Fibroblast of lung (primary cell): ENCODE results near the gene ANO10. TPM values are rescaled to one million over a fixed set of nuclear protein-coding genes. Genes with fewer than 3 reads are reported as not detected.

Source experiments
- DNase-seq, 2 donors: peaks; one replicate each; pipeline versions ENCODE4 v3.0.0 to v3.0.0-alpha.2; 2010; ENCODE audit warnings: low read depth in 2 of 2
- H2AFZ ChIP-seq: 2 replicates; pipeline ENCODE4 v1.5.1; 2012; ENCODE audit warnings: low read length, control low read depth, inconsistent platforms
- H3K27ac ChIP-seq: 2 replicates; pipeline ENCODE4 v1.5.1; 2011; ENCODE audit warnings: low read length, control low read depth; ENCODE audit not compliant: insufficient read depth
- H3K27me3 ChIP-seq: 2 replicates; pipeline ENCODE4 v1.5.1; 2011; ENCODE audit warnings: mild to moderate bottlenecking, low read length; ENCODE audit not compliant: control insufficient read depth, insufficient read depth
- H3K36me3 ChIP-seq: 2 replicates; pipeline ENCODE4 v1.5.1; 2011; ENCODE audit warnings: low read length; ENCODE audit not compliant: control insufficient read depth, insufficient read depth
- H3K4me1 ChIP-seq: 2 replicates; pipeline ENCODE4 v1.5.1; 2011; ENCODE audit warnings: low read length; ENCODE audit not compliant: control insufficient read depth, insufficient read depth; ENCODE audit errors: extremely low read depth
- H3K4me2 ChIP-seq: 2 replicates; pipeline ENCODE4 v1.5.1; 2011; ENCODE audit warnings: low read length, control low read depth; ENCODE audit not compliant: insufficient read depth; ENCODE audit errors: extremely low read depth
- H3K4me3 ChIP-seq, 4 experiments: fragments of 200-600 bp in 1 of 4; sonication (generic) in 1 of 4; replicated peaks in 1 of 4; 2 replicates each; pipeline ENCODE4 v1.5.1; 2011 to 2016; ENCODE audit warnings: low read length in 4 of 4, low read depth in 3 of 4, mild to moderate bottlenecking in 3 of 4, control low read depth in 2 of 4, inconsistent platforms in 1 of 4, mixed read lengths in 1 of 4; ENCODE audit not compliant: insufficient read depth in 1 of 4; ENCODE audit errors: control extremely low read depth in 1 of 4
- H3K79me2 ChIP-seq: 2 replicates; pipeline ENCODE4 v1.5.1; 2012; ENCODE audit warnings: mild to moderate bottlenecking, low read length, inconsistent platforms; ENCODE audit not compliant: control insufficient read depth, insufficient read depth
- H3K9ac ChIP-seq: 2 replicates; pipeline ENCODE4 v1.5.1; 2011; ENCODE audit warnings: mild to moderate bottlenecking, low read length, control low read depth; ENCODE audit not compliant: insufficient read depth
- H3K9me3 ChIP-seq: 2 replicates; pipeline ENCODE4 v1.5.1; 2012; ENCODE audit warnings: low read depth, low read length; ENCODE audit not compliant: control insufficient read depth, insufficient read depth
- H4K20me1 ChIP-seq: 2 replicates; pipeline ENCODE4 v1.5.1; 2011; ENCODE audit warnings: low read length; ENCODE audit not compliant: control insufficient read depth, insufficient read depth; ENCODE audit errors: extremely low read depth
- EZH2 ChIP-seq: IDR thresholded peaks from 2 replicates; pipeline ENCODE4 v1.5.1; 2012; ENCODE audit warnings: low read length, control low read depth, mild to moderate bottlenecking; ENCODE audit errors: missing control alignments
- polyA plus RNA-seq, 2 donors: library from polyadenylated mRNA; depleted of rRNA in 1 of 2; stranded (reverse) in 1 of 2; unstranded in 1 of 2; fragments of >200 nt; gene quantifications; 2 replicates each; pipeline ENCODE4 v1.2.1, GENCODE V29; 2011 to 2012; ENCODE audit warnings: missing spikeins in 1 of 2
- total RNA-seq: library from RNA; depleted of rRNA; stranded (reverse); fragments of >200 nt; gene quantifications from 2 replicates; pipeline ENCODE4 v1.2.1, GENCODE V29; 2014
- TF ChIP-seq, protein P1 (sequence below), 2 donors: IDR thresholded peaks in 1 of 2; conservative IDR thresholded peaks in 1 of 2; 1 replicate in 1 of 2; 2 replicates in 1 of 2; pipeline ENCODE4 v1.5.1; 2011 to 2012; ENCODE audit warnings: low read length in 2 of 2, control low read depth in 1 of 2, inconsistent platforms in 1 of 2, low read depth in 1 of 2, mild to moderate bottlenecking in 1 of 2

The ANO10 gene
- total and polyA plus RNA-seq, 2 donors (not counting 1 experiment from before 2014, with no cell fraction given) = 103 to 138 TPM

DNA sequence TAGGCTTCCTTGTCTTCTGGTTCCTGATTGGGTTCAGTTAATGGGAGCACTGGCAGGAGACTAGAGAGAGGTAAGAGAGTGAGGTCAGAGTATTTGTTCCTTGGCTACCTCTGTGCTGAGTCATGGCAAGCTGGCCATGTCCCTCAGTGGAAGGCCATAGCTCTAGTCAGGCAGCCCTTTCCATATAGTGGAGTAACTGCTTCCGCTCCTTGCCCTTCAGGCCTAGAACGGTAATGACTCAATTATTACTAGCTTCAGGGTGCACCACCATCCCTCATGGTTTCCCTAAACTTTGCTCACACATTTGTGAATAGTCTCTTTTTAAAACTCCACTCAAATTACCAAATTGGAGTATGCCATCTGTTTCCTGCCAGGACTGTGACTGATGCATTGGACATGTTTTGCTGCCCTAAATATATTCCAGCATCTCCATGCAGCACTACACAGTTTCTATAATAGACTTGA is 10.5 kb upstream of the ANO10 start:
- Histone ChIP-seq H3K79me2 (no peaks in the 10 kb centered on the region), H4K20me1 (no peaks in the 10 kb centered on the region), H3K27me3 (no peaks in the 10 kb centered on the region), H2AFZ (no peak overlapping the region), H3K9me3 (no peaks in the 10 kb centered on the region), H3K27ac (no peak overlapping the region), H3K36me3 (no peaks in the 10 kb centered on the region), H3K4me3 (no peak overlapping the region), H3K4me1 (peaks cover 7% of the 10 kb centered on the region), H3K4me2 (no peak overlapping the region), H3K9ac (no peak overlapping the region)
- no peak for TF ChIP-seq EZH2
- TF ChIP-seq, protein P1, sequence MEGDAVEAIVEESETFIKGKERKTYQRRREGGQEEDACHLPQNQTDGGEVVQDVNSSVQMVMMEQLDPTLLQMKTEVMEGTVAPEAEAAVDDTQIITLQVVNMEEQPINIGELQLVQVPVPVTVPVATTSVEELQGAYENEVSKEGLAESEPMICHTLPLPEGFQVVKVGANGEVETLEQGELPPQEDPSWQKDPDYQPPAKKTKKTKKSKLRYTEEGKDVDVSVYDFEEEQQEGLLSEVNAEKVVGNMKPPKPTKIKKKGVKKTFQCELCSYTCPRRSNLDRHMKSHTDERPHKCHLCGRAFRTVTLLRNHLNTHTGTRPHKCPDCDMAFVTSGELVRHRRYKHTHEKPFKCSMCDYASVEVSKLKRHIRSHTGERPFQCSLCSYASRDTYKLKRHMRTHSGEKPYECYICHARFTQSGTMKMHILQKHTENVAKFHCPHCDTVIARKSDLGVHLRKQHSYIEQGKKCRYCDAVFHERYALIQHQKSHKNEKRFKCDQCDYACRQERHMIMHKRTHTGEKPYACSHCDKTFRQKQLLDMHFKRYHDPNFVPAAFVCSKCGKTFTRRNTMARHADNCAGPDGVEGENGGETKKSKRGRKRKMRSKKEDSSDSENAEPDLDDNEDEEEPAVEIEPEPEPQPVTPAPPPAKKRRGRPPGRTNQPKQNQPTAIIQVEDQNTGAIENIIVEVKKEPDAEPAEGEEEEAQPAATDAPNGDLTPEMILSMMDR (conservative IDR thresholded peaks at IDR 0.05 in 1 of 2, IDR thresholded peaks at IDR 0.05 in 1 of 2; ENCODE audit: low read depth in 1 of 2, low read length in 2 of 2) = peak in 1 of 2 donors; percentile 28
- DNase-seq = peak; percentile 74 to 93

DNA sequence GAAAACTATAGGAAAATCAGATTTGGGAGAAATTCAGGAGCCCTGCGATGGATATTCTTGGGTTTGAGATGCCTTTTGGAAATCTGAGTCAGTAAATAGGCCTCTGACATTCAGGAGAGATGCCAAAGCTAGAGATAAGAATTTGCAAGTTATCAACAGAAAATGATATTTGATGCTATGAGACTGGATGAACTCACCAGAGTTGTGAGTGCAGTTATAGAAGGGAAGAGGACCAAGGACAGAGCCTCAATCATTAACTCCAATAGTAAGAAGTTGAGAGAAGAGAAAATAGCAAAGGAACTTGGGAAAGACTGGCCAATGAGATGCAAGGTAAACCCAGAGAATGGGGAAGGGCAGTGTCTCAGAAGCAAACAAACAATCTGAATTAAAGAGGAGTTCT is 7.9 kb upstream of the ANO10 start:
- H3K4me3 ChIP-seq = no peak overlapping the region
- H3K27me3 ChIP-seq = no peaks in the 10 kb centered on the region
- H3K9me3 ChIP-seq = no peaks in the 10 kb centered on the region
- no peak for TF ChIP-seq EZH2
- TF ChIP-seq, protein P1 (conservative IDR thresholded peaks at IDR 0.05 in 1 of 2, IDR thresholded peaks at IDR 0.05 in 1 of 2; ENCODE audit: low read depth in 1 of 2, low read length in 2 of 2) = no peak
- H2AFZ ChIP-seq = no peak overlapping the region
- H3K9ac ChIP-seq = no peak overlapping the region
- no peak overlapping the region for H3K4me2 ChIP-seq
- no peaks in the 10 kb centered on the region for H3K79me2 ChIP-seq
- no peaks in the 10 kb centered on the region for H4K20me1 ChIP-seq
- DNase-seq = peak; percentile 23 to 26
- no peaks in the 10 kb centered on the region for H3K36me3 ChIP-seq
- H3K4me1 ChIP-seq = peaks cover 7% of the 10 kb centered on the region
- no peak overlapping the region for H3K27ac ChIP-seq

DNA sequence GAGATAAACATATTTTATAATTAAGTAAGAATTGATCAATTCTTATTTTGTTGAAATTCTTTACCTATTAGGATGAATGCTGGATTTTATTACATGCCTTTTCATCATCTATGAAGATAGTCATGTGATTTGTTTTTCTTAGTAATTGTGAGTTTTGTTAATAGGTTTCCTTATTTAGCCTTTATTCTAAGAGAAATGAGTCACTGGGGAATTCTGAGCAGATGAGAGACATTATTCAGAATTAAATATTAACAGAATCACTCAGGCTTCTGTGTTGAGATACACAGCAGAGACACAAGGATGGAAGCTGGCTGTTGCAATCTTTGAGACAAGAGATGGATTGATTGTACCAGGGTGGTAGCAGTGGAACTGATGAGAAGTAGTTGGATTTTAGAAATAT is 7.4 kb upstream of the ANO10 start:
- Histone ChIP-seq H4K20me1 (no peaks in the 10 kb centered on the region), H3K4me3 (no peak overlapping the region), H2AFZ (no peak overlapping the region), H3K36me3 (no peaks in the 10 kb centered on the region), H3K9ac (no peak overlapping the region), H3K4me1 (peaks cover 7% of the 10 kb centered on the region), H3K27me3 (no peaks in the 10 kb centered on the region), H3K4me2 (no peak overlapping the region), H3K79me2 (no peaks in the 10 kb centered on the region), H3K9me3 (no peaks in the 10 kb centered on the region), H3K27ac (no peak overlapping the region)
- DNase-seq = peak; percentile 20 to 72
- TF ChIP-seq, protein P1 (conservative IDR thresholded peaks at IDR 0.05 in 1 of 2, IDR thresholded peaks at IDR 0.05 in 1 of 2; ENCODE audit: low read depth in 1 of 2, low read length in 2 of 2) = no peak
- no peak for TF ChIP-seq EZH2
